ENCODE data around the gene MRPL58. TPM values are rescaled to one million over a fixed set of nuclear protein-coding genes. Genes with fewer than 3 reads are reported as not detected.
"Not testable (repeated sequence)": the region's sequence is repeated elsewhere in the genome, so short reads cannot be mapped to it uniquely, and the experiment has no call there.

MRPL58 gene
- total RNA-seq, 1 experiment from 2014 or later, result 148 TPM

DNA sequence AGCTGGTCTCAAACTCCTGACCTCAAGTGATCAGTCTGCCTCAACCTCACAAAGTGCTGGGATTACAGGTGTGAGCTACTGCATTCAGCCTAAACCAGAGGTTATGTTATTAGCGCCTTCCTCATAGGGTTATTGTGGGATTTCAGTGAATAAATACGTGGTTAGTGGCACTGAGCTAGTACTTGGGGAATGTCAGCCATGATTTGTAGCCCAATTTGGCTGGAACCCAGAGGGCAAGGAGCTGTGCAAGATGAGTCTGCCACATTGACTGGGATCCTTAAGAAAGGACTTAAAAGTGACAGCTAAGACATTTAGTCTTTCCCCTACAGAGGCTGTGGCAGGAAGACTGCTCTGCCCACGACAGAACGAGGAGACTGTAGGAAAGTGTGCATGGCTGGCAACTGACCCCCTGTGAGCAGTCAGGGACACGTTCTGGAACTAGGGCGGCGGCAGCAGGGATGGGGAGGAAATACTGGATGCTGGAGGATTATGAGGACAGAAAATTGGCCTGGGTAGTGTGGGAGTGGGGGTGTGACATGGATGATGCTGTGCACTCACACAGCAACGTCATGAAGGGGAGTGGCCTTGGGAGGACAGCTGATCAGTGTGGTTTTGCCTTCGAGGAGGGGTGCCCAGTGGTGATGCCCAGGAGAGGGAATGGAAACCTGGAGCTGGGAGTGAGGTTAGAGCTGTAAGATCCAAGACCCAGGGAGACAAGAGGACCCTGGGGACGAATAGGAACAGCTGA lies 19.7 kb downstream of the MRPL58 start:
- peaks cover 2% of the 10 kb centered on the region; the same call in 1 of the 2 replicates for H3K9me3 ChIP-seq
- no peaks in the 10 kb centered on the region for H3K27me3 ChIP-seq
- DNase-seq, result peak; percentile 75
- H3K36me3 ChIP-seq, result no peaks in the 10 kb centered on the region
- no peak overlapping the region; the same call in 1 of the 2 replicates for H3K4me3 ChIP-seq

DNA sequence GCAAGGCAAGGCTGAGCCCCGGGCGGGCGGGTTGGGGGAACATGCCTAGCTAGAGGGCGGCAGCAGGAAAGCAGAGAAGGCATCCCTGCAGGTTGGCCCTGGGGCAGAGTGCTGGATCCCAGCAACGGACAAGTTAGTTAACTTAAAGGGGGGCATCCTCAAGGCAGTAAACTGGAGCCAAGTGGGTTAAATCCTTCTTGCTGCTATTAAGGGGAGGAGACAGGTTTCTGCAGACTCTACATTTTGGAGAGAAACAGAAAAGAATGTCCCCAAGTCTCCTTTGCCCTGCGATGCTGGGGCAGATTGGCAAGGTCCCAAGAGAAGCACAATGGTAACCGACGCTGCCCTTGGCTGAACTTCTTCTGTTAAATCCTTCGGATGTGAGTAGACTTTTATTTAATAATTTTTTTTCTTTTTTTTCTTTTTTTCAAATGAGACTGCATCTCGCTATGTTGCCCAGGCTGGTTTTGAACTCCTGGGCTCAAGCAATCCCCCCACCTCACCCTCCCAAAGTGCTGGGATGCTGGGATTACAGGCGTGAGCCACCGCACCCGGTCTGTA lies 20.3 kb downstream of the MRPL58 start:
- Histone ChIP-seq H3K4me3 (peak overlapping the region; percentile 88), H3K9me3 (peaks cover 2% of the 10 kb centered on the region; the same call in 1 of the 2 replicates), H3K36me3 (no peaks in the 10 kb centered on the region; the same call in 1 of the 2 replicates), H3K27me3 (no peaks in the 10 kb centered on the region)
- DNase-seq, result peak; percentile 23

DNA sequence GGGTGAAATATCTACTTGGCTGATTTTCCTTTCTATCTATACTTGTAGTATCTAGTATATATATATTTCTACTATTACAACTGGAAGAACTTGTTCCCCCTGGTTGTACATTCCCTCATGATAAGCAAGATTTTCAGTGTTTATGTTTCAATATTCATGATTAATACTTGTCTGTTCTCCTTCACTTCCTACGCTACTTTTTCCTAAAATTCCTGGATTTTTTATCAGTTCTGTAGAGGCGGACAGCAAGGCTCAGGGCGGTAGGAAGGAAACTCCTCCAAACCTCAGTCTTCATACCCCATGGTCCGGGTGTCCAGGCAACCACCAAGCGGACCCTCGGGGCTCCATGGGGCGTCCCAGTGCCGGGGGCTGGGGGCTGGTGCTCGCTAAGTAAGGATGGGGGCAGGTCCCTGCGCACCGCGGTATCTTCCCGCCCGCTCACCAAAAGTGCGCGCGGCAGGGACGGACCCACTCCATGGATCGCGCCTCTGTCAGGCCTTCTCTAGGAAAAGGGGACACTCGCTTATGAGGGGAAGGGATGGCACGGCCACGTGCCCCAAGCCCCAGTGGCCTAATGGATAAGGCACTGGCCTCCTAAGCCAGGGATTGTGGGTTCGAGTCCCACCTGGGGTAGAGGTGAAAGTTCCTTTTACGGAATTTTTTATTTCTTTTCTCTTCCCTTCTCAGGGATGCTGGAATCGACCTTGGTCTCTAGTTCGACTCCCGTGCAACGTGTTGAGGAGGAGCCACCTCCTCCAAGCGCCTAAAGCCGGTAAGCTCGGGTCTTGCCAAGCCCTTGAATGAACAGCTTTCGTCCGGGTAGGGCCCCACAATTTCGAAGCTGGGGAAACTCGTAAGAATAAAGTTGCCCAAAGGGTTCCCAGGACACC lies 21.1 kb downstream of the MRPL58 start:
- peak overlapping the region; percentile 88 for H3K4me3 ChIP-seq
- DNase-seq, result peak; percentile 91
- H3K27me3 ChIP-seq, result no peaks in the 10 kb centered on the region
- peaks cover 3% of the 10 kb centered on the region for H3K36me3 ChIP-seq
- H3K9me3 ChIP-seq, result peaks cover 2% of the 10 kb centered on the region; the same call in 1 of the 2 replicates

DNA sequence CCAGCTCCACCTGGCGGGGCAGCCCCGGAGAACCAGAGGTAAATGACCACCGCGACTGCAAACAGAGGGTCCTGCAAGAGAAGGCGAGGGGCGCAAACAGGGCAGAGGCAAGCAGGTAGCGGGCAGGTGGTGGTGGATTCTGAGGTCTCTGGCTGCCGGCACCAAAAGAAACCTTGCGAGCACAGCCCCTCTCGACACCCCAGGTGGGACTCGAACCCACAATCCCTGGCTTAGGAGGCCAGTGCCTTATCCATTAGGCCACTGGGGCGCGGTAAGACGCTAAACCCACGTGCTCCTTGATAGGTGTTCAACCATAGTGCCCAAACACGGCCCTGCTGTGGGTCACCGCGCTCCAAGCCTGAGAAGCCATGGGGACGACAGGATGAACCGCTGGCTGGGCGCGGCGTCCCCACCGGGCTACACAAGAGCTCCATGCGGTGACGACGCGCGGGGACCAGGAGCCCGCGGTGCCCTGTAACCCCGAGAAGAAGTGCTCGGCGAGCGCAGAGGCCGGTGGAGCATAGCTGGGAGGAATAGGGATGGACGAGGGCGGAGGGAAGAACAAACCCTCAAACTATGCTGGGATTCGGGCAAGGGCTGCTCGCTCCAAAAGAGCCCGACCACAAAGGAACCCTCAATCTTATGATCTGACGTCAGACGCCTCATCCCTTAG lies 21.9 kb downstream of the MRPL58 start:
- peak overlapping the region; percentile 88 for H3K4me3 ChIP-seq
- peak; percentile 91 for DNase-seq
- H3K9me3 ChIP-seq, result peaks cover 2% of the 10 kb centered on the region; the same call in 1 of the 2 replicates
- H3K27me3 ChIP-seq, result no peaks in the 10 kb centered on the region
- H3K36me3 ChIP-seq, result peaks cover 9% of the 10 kb centered on the region

DNA sequence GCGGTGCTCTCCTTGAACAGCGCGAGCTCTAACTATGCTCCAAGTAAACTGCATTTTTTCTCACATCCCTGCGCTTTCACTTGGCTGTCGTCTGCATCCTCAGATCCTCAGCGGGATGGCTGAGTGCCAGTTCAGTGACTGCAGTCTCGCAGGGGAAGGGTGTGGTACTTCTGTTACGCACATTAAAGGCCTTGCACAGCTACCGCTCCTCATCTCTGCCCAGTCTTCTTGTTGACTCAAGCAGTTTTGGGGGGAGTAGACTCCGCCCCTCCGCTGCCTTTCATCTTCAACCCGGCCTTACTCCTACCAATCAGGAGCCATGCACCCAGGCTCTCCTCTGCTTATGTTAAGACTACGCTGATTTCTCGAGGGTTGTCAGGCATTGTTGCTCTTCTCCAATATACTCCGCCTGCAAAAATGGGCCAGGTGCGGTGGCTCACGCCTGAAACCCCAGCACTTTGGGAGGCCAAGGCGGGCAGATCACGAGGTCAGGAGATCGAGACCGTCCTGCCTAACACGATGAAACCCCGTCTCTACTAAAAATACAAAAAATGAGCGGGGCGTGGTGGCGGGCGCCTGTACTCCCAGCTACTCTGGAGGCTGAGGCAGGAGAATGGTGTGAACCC lies 24.3 kb downstream of the MRPL58 start:
- DNase-seq, result peak; percentile 85
- Histone ChIP-seq H3K36me3 (peaks cover 26% of the 10 kb centered on the region), H3K9me3 (no peaks in the 10 kb centered on the region), H3K4me3 (peak overlapping the region; percentile 5; the same call in 1 of the 2 replicates), H3K27me3 (no peaks in the 10 kb centered on the region)

DNA sequence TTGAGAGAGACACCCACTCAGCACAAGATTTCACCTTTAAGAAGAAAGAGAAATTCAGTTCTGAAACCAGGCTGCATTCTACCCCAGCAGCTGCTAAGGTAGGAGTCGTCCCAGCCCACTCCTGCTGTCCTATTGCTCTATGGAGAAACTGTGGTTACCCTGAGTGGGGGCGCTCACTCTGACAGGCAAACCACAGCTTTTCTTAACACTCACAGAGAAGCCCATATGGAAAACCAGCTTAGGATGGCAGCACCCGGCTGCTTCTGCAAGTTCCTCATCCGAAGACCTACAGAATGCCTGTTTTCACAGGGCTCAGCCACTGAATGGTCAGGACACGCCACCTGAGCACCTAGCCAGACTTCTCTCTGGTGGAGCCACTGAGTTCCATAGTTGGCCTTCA lies 26.8 kb downstream of the MRPL58 start:
- no peak overlapping the region for H3K4me3 ChIP-seq
- H3K36me3 ChIP-seq, result peaks cover 32% of the 10 kb centered on the region
- H3K9me3 ChIP-seq, result no peaks in the 10 kb centered on the region
- H3K27me3 ChIP-seq, result no peaks in the 10 kb centered on the region
- DNase-seq, result no peak

DNA sequence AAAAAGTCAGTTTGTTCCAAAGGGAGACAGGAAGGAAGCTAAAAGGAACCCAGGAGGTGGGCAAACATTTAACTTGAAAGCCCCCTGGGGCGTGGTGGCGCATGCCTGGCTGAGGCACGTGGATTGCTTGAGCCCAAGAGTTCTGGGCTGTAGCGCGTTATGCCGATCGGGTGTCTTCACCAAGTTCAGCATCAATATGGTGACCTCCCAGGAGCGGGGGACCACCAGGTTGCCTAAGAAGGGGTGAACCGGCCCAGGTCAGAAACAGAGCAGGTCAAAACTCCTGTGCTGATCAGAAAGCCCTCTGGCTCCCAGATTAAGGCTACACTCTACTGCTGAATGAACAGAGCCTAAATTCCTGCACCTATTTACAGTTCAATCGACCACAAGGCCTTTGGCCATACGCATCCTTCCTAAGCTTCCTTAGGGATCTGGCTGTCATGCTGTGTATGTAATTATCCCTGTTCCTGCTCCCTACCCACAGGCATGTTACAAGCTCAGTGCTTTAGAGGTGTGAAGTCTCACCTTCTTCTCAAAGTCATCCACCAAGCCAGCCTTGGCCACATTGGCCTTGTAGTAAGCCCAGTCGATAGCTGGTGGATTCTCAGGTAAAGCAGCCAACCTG lies 29.3 kb downstream of the MRPL58 start:
- H3K4me3 ChIP-seq, result no peak overlapping the region
- peaks cover 32% of the 10 kb centered on the region for H3K36me3 ChIP-seq
- no peak for DNase-seq
- no peaks in the 10 kb centered on the region for H3K9me3 ChIP-seq
- H3K27me3 ChIP-seq, result no peaks in the 10 kb centered on the region

DNA sequence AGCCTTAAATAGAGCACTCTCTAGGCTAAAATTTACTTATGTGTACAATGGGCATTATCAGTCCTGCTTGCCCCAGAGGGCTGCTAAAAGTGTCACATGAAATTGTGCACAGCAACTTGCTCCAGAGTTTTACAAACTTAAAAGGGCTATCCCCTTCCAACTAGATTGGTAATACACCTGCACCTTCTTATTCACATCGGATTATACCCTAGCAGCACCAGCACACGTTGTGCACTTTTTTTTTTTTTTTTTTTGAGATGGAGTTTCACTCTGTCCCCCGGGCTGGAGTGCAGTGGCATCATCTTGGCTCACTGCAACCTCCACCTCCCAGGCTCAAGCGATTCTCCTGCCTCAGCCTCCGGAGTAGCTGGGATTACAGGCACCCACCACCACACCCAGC lies 31.3 kb downstream of the MRPL58 start:
- H3K9me3 ChIP-seq, H3K4me3 ChIP-seq, H3K27me3 ChIP-seq, DNase-seq: not testable (repeated sequence)
- peaks cover 28% of the 10 kb centered on the region for H3K36me3 ChIP-seq

DNA sequence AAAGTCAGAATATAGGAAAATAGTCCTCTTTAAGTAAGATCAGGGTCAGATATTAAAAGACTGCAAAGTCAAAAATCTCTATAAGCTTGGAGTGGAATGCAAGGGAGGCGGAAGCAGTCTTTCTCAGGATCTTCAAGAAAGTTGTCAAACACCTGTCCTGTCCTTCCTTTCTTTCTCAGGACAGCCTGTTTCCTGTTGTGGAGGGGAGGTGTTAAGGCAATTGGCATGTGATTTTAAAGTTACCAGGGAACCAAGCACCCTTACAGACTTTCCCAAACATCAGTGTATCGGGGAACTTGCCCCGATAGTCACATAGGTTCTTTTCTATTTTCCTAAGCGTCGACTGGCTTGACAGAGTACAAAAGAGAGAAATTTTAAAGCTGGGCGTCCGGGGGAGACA lies 32.2 kb downstream of the MRPL58 start:
- H3K9me3 ChIP-seq, result no peaks in the 10 kb centered on the region
- no peak overlapping the region for H3K4me3 ChIP-seq
- H3K36me3 ChIP-seq, result peaks cover 26% of the 10 kb centered on the region
- no peak for DNase-seq
- H3K27me3 ChIP-seq, result no peaks in the 10 kb centered on the region

DNA sequence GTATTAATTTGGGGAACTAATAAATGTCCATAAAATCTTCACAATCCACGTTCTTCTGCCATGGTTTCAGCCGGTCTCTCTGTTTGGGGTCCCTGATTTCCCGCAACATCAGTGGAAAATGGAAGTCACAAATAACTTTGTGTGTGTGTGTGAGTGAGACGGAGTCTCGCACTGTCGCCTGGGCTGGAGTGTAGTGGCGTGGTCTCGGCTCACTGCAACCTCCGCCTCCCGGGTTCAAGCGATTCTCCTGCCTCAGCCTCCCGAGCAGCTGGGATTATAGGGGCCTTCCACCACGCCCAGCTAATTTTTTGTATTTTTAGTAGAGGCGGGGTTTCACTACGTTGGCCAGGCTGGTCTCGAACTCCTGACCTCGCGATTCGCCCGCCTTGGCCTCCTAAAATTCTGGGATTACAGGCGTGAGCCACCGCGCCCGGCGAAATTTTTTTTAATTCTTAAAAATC lies 33.5 kb downstream of the MRPL58 start:
- not testable (repeated sequence) for H3K27me3 ChIP-seq, DNase-seq, H3K9me3 ChIP-seq
- Histone ChIP-seq H3K36me3 (peaks cover 24% of the 10 kb centered on the region), H3K4me3 (peak overlapping the region; percentile 96)

DNA sequence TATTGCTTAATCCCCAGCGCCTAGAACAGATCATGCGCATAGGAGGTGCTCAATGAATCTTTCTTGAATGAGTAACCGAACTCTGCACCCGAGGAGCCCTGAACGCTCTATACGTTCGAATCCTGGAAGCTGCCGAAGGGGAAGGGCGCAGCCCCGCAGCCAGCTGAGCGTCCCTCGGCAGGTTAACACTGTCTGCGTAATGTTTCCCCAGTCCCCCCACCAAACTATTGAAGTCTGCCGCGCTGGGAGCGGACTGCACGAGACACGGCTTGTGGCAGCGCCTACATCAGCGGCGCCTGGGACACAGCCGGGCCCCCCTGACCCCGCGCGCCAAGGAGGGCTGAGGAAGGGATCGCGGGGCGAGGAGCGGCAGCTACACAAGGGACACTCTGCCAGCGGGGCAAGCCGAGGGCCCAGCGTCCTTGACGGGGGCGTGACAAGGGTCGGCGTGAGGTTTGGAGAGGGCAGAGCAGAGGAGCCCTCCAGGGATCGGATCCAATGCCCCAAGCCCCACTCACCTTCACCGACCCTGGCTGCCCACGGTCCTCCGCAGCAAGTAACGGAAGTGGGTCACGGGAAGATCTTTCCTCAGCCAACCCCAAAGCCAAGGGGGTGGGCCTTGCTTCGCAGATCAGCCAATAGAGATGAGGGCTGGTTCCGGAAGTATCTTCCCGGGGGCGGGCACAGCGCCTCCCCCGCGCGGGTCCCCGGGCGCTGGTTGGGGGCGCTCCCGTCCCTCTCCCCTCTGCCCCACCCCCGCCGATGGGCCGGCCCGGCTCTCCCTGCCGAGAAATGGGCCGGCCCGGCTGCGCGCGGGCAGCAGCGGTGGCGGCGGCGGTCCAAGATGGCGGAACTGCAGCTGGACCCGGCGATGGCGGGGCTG lies 34.2 kb downstream of the MRPL58 start, which contains the start of the genes ATP5PD and KCTD2:
Gene ATP5PD, minus strand, starts transcription at position 563 of the 883 bp plus-strand sequence. CDS start 4,319 bp downstream, outside the sequence.
Gene KCTD2, plus strand, starts transcription at position 819 of the 883 bp plus-strand sequence. Its CDS starts 26 bp downstream, at position 845.
- peak within 1 kb of the TSS; percentile 96 for H3K4me3 ChIP-seq
- H3K27me3 ChIP-seq, result no peaks in the 10 kb centered on the region
- peaks cover 25% of the 10 kb centered on the region for H3K36me3 ChIP-seq
- DNase-seq, result peak; percentile 97
- H3K9me3 ChIP-seq, result no peaks in the 10 kb centered on the region

DNA sequence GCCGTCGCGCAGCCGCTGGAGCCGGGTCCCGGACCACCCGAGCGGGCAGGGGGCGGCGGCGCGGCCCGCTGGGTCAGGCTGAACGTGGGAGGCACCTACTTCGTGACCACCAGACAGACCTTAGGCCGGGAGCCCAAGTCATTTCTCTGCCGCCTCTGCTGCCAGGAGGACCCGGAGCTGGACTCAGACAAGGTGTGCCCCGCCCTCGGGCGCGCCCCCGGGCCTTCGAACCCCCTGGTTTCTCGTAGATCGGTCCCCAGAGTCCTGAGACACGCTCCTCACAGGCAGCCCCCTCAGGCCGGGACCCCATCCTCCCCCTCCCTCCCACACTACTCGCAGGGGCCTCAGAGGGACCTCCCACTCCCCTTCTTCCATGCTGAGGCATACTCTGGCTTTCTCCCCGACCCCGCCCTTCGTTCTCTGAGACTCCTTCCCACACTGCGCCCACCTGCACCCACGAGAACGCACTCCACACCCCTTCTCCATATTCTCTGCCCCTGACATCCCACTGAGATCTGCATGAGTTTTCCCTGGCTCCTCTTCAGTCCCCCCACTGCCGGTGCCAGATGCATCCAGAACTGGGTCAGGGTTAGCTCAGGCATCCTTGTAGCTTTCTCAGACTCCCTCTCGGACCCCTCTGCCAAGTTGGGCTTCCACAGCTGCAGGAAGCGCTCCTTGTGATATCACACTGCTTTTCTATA lies 35.1 kb downstream of the MRPL58 start:
- Histone ChIP-seq H3K9me3 (no peaks in the 10 kb centered on the region), H3K36me3 (peaks cover 26% of the 10 kb centered on the region), H3K27me3 (no peaks in the 10 kb centered on the region), H3K4me3 (peak overlapping the region; percentile 96)
- DNase-seq, result peak; percentile 28

DNA sequence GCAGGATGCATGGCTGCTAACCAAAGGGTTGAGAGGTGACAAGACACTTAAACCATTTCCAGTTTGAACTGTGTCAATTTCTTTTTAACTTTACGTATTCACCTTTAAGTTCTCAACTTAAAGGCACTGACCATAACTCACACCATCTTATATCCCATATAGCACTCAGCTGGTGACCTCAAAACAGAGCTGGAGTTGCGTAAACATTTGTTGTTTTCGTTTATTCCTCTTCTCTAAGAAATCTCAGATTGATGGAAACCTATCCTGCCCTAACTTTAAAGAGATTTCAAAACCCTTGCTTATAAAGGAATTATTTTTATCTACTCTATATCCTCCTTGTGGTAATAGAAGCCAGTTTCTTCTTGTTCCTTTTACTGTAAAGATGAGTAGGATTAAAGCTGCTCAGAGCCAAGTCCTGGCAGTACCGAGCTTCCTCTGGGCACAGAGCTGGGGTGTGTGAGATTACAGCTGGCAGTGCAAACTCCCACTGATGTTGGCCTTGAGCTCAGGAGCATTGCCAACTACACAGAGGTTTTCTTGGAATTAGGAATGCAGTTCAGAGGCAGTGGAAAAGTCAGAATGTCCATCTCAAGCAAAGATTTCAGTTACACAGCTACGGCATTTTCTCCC lies 35.9 kb downstream of the MRPL58 start:
- peak; percentile 92 for DNase-seq
- Histone ChIP-seq H3K4me3 (peak overlapping the region; percentile 96), H3K27me3 (no peaks in the 10 kb centered on the region), H3K9me3 (no peaks in the 10 kb centered on the region), H3K36me3 (peaks cover 35% of the 10 kb centered on the region)

DNA sequence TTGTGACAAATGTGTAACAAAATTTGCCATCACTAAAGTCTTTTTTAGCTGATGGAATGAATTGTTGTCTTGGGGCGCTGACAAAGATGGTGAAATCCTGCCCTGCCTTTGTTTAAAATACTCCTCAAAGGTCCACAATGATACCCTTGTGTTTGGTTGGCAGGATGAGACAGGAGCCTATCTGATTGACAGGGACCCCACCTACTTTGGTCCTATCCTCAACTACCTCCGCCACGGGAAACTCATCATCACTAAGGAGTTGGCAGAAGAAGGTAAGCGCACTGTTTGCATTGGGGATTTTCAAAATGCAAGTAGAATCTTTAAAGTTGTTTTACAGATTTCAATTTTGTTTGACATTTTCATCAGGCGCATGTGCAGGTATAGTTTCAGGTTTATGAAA lies 36.6 kb downstream of the MRPL58 start:
- DNase-seq, result no peak

More for the DNA sequence above, 36.6 kb downstream of the MRPL58 start:
- Histone ChIP-seq H3K9me3 (no peaks in the 10 kb centered on the region), H3K36me3 (peaks cover 39% of the 10 kb centered on the region), H3K27me3 (no peaks in the 10 kb centered on the region), H3K4me3 (no peak overlapping the region; the same call in 1 of the 2 replicates)

All from MG63 (cell line).